Endodermal cell (in vitro differentiated cells): ENCODE data around the gene MFRP. TPM values are rescaled to one million over a fixed set of nuclear protein-coding genes. Genes with fewer than 3 reads are reported as not detected.

Experiments used
- DNase-seq: peaks from one replicate; pipeline ENCODE4 v3.0.0-alpha.2; 2017
- H3K27ac ChIP-seq: 2 replicates; pipeline ENCODE4 v1.5.1; 2013; ENCODE audit warnings: mild to moderate bottlenecking, low read depth, low read length, moderate library complexity
- H3K27me3 ChIP-seq: 2 replicates; pipeline ENCODE4 v1.6.1; 2013; ENCODE audit warnings: mild to moderate bottlenecking, low read length, moderate library complexity; ENCODE audit not compliant: insufficient read depth, control insufficient read depth, poor library complexity, severe bottlenecking
- H3K36me3 ChIP-seq: 2 replicates; pipeline ENCODE4 v1.7.0; 2013; ENCODE audit warnings: mild to moderate bottlenecking, low read length, moderate library complexity; ENCODE audit not compliant: control insufficient read depth, insufficient read depth
- H3K4me1 ChIP-seq: one replicate; pipeline ENCODE4 v1.7.0; 2013; ENCODE audit warnings: low read length; ENCODE audit not compliant: control insufficient read depth, insufficient read depth
- H3K4me3 ChIP-seq: 2 replicates; pipeline ENCODE4 v1.5.1; 2013; ENCODE audit warnings: mild to moderate bottlenecking, low read length, moderate library complexity
- H3K9ac ChIP-seq: 2 replicates; pipeline ENCODE4 v1.6.1; 2013; ENCODE audit warnings: mild to moderate bottlenecking, low read length, moderate library complexity; ENCODE audit not compliant: poor library complexity, severe bottlenecking; ENCODE audit errors: extremely low read depth
- H3K9me3 ChIP-seq: 2 replicates; pipeline ENCODE4 v1.6.1; 2013; ENCODE audit warnings: mild to moderate bottlenecking, low read length, moderate library complexity; ENCODE audit not compliant: control insufficient read depth
- H3K27ac Mint-ChIP-seq: 2 replicates; pipeline ENCODE4 v1.8.0; 2020; ENCODE audit warnings: mixed read lengths
- H3K27me3 Mint-ChIP-seq: 2 replicates; pipeline ENCODE4 v1.8.0; 2021; ENCODE audit warnings: mild to moderate bottlenecking, mixed read lengths; ENCODE audit not compliant: insufficient read depth
- H3K36me3 Mint-ChIP-seq: 2 replicates; pipeline ENCODE4 v1.8.0; 2020; ENCODE audit warnings: low read depth, mixed read lengths
- H3K4me1 Mint-ChIP-seq: 2 replicates; pipeline ENCODE4 v1.8.0; 2020; ENCODE audit warnings: mixed read lengths
- H3K4me3 Mint-ChIP-seq: 2 replicates; pipeline ENCODE4 v1.8.0; 2020; ENCODE audit warnings: mild to moderate bottlenecking, moderate library complexity, mixed read lengths
- H3K9me3 Mint-ChIP-seq: 2 replicates; pipeline ENCODE4 v1.8.0; 2020; ENCODE audit warnings: mild to moderate bottlenecking, mixed read lengths
- WGBS, 2 experiments: methylation state at CpG; one replicate each; pipeline versions ENCODE4 v1.1.5 to v1.1.7; 2013; ENCODE audit warnings: missing lambda C conversion rate in 2 of 2, mixed read lengths in 1 of 2; ENCODE audit not compliant: insufficient coverage in 1 of 2, insufficient read length in 1 of 2; 5-methylcytosine and 5-hydroxymethylcytosine counted together
- total RNA-seq, 2 donors: library from RNA; stranded (reverse); fragmentation: NEBNext Ultra II Directional in 1 of 2; extraction: Animal tissue kit (Norgen Biotek cat#: 25700) in 1 of 2; gene quantifications; 2 replicates in 1 of 2; 3 replicates in 1 of 2; pipeline ENCODE4 v1.2.1, GENCODE V29; 2021
- TF ChIP-seq, protein P1 (sequence below): fragments of 200-600 bp; sonication (generic); conservative IDR thresholded peaks from 2 replicates; pipeline ENCODE4 v1.5.0; 2021; ENCODE audit warnings: antibody characterized with exemption, mild to moderate bottlenecking

MFRP gene
- total RNA-seq, 2 donors from 2014 or later: not detected

DNA sequence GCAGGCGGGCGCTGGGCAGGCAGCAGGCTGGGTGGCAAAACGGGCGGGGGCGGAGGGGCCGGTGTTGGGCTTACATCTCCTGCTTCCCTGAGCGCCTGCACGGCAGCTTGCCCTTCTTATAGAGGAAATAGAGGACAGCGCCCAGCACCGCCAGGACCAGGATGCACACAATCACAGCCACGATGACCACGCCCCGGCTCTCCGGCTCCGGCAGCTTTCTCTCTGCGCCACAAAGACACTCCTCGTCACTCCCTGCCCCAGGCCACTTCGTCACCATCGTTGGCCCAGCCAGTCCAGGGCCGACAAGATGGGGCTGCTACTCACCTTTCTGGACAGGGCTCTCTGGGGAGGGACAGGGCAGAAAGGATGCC lies 35.8 kb downstream of the MFRP start:
- Histone ChIP-seq H3K9ac (no peak overlapping the region), H3K9me3 (no peaks in the 10 kb centered on the region), H3K27ac (no peak overlapping the region), H3K4me3 (no peak overlapping the region), H3K36me3 (peaks cover 28% of the 10 kb centered on the region), H3K4me1 (no peaks in the 10 kb centered on the region), H3K27me3 (peaks cover 6% of the 10 kb centered on the region)
- H3K4me3 Mint-ChIP-seq: no peak overlapping the region
- TF ChIP-seq, protein P1, sequence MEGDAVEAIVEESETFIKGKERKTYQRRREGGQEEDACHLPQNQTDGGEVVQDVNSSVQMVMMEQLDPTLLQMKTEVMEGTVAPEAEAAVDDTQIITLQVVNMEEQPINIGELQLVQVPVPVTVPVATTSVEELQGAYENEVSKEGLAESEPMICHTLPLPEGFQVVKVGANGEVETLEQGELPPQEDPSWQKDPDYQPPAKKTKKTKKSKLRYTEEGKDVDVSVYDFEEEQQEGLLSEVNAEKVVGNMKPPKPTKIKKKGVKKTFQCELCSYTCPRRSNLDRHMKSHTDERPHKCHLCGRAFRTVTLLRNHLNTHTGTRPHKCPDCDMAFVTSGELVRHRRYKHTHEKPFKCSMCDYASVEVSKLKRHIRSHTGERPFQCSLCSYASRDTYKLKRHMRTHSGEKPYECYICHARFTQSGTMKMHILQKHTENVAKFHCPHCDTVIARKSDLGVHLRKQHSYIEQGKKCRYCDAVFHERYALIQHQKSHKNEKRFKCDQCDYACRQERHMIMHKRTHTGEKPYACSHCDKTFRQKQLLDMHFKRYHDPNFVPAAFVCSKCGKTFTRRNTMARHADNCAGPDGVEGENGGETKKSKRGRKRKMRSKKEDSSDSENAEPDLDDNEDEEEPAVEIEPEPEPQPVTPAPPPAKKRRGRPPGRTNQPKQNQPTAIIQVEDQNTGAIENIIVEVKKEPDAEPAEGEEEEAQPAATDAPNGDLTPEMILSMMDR: no peak
- 95 to 100% methylated on average over 10 to 20 of the region's 20 CpGs for WGBS, 2 experiments
- peaks cover 9% of the 10 kb centered on the region for H3K4me1 Mint-ChIP-seq
- H3K36me3 Mint-ChIP-seq: peaks cover 34% of the 10 kb centered on the region
- H3K27ac Mint-ChIP-seq: no peak overlapping the region
- peaks cover 14% of the 10 kb centered on the region for H3K27me3 Mint-ChIP-seq
- no peaks in the 10 kb centered on the region for H3K9me3 Mint-ChIP-seq
- peak; percentile 53 for DNase-seq

DNA sequence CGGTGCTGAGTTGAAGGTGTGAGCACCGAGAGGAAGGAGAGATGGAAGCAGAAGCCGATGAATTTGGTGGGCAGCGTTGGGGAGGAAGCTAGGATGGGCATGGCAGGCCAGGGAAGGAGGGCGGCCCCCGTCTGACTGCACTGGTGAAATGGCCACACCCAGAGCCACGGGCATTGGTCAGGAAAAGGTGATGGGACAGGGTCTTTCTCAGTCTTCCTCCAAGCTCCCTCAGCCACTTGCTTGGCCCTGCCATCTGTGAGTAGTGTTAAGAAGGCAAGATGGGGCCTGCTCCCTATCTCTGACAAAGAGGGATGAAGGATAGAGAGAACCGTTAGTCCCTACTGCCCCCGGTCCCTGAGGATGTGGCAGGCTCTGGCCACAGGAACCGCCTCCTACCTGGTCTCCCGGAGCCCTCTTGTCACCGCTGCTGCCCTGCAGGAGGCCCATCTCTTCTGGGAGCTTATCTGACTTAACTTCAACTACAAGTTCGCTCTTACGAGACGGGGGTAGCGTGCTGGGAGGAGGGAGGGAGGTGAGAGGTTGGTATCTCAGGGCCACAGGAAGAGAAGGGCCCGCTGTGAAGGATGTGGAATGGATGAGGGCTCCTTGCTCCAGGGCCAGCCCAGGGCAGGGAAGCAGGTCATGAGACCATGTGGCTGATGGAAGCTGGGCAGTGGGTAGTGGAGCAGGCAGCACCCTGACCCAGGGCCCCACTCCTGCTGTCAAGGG lies 36.4 kb downstream of the MFRP start:
- no peaks in the 10 kb centered on the region for H3K9me3 ChIP-seq
- peaks cover 9% of the 10 kb centered on the region for H3K27me3 Mint-ChIP-seq
- peaks cover 28% of the 10 kb centered on the region for H3K36me3 ChIP-seq
- no peaks in the 10 kb centered on the region for H3K4me1 ChIP-seq
- no peak overlapping the region for H3K9ac ChIP-seq
- H3K27ac ChIP-seq: no peak overlapping the region
- no peak overlapping the region for H3K4me3 ChIP-seq
- peaks cover 9% of the 10 kb centered on the region for H3K4me1 Mint-ChIP-seq
- peak; percentile 81 for DNase-seq
- 72 to 94% methylated on average over 10 to 16 of the region's 17 CpGs for WGBS, 2 experiments
- peaks cover under 1% of the 10 kb centered on the region for H3K27me3 ChIP-seq
- peak overlapping the region; percentile 15 for H3K27ac Mint-ChIP-seq
- H3K4me3 Mint-ChIP-seq: no peak overlapping the region
- TF ChIP-seq, protein P1: no peak
- H3K36me3 Mint-ChIP-seq: peaks cover 37% of the 10 kb centered on the region
- no peaks in the 10 kb centered on the region for H3K9me3 Mint-ChIP-seq

DNA sequence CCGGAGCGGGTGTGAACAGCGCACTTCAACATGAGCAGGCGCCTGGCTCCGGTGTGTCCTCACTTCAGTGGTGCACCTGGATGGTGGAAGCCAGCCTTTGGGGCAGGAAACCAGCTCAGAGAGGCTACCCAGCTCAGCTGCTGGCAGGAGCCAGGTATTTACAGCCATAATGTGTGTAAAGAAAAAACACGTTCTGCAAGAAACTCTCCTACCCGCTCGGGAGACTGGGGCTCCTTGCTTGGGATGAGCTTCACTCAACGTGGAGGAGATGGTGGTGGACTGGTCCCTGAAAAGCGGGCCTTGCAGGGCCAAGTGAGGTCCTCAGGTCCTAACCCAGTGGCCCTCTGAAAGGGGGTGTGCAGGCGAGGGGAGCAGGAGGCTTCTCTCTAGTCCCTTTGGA lies 37.1 kb downstream of the MFRP start:
- peaks cover 3% of the 10 kb centered on the region for H3K27me3 Mint-ChIP-seq
- Histone ChIP-seq H3K9ac (no peak overlapping the region), H3K27me3 (no peaks in the 10 kb centered on the region), H3K9me3 (no peaks in the 10 kb centered on the region), H3K4me3 (no peak overlapping the region), H3K36me3 (peaks cover 28% of the 10 kb centered on the region), H3K4me1 (no peaks in the 10 kb centered on the region), H3K27ac (no peak overlapping the region)
- TF ChIP-seq, protein P1: no peak
- peak overlapping the region; percentile 15 for H3K27ac Mint-ChIP-seq
- no peak for DNase-seq
- no peak overlapping the region for H3K4me3 Mint-ChIP-seq
- H3K9me3 Mint-ChIP-seq: no peaks in the 10 kb centered on the region
- 94 to 96% methylated on average over 8 to 11 of the region's 11 CpGs for WGBS, 2 experiments
- H3K36me3 Mint-ChIP-seq: peaks cover 36% of the 10 kb centered on the region
- peaks cover 9% of the 10 kb centered on the region for H3K4me1 Mint-ChIP-seq
